B cell (primary cell): ENCODE measurements around the gene TYW1. TPM values are rescaled to one million over a fixed set of nuclear protein-coding genes. Genes with fewer than 3 reads are reported as not detected.
"Not testable (repeated sequence)": the region's sequence is repeated elsewhere in the genome, so short reads cannot be mapped to it uniquely, and the experiment has no call there.

Experiments used
- ATAC-seq: fragments of 200-7000 bp; cut with Tn5 transposase; one replicate; pipeline ENCODE4 v1.10.0; 2021; ENCODE audit warnings: low read depth, mild to moderate bottlenecking, moderate number of reproducible peaks, moderate library complexity
- CTCF ChIA-PET: fragments of 350-600 bp; sonication (Branson Sonifier 250); formaldehyde crosslinking; loops from one replicate; lab custom pipeline; 2021; ENCODE audit warnings: antibody characterized with exemption, inconsistent platforms; lab: Charles Lee
- POLR2A ChIA-PET: fragments of 350-600 bp; sonication (Branson Sonifier 250); formaldehyde crosslinking; loops from one replicate; lab custom pipeline; 2021; ENCODE audit warnings: antibody characterized with exemption; lab: Charles Lee
- DNase-seq: peaks from one replicate; pipeline ENCODE4 v3.0.0; 2013
- H2AFZ ChIP-seq: 2 replicates; pipeline ENCODE4 v1.6.1; 2012; ENCODE audit warnings: mild to moderate bottlenecking, low read depth, low read length; ENCODE audit not compliant: insufficient read depth, poor library complexity, severe bottlenecking
- H3K27ac ChIP-seq, 2 donors: 1 replicate in 1 of 2; 2 replicates in 1 of 2; pipeline ENCODE4 v1.5.1; 2012 to 2013; ENCODE audit warnings: low read length in 2 of 2, mild to moderate bottlenecking in 2 of 2, moderate library complexity in 1 of 2
- H3K27me3 ChIP-seq, 4 experiments: fragments of 200-600 bp in 1 of 4; sonication (generic) in 1 of 4; replicated peaks in 1 of 4; 1 replicate in 2 of 4; 2 replicates in 2 of 4; pipeline versions ENCODE4 v1.6.1 to v1.7.0; 2013 to 2016; ENCODE audit warnings: low read length in 3 of 4, mild to moderate bottlenecking in 2 of 4, mixed read lengths in 1 of 4, moderate library complexity in 1 of 4; ENCODE audit not compliant: insufficient read depth in 4 of 4, control insufficient read depth in 3 of 4; ENCODE audit errors: control extremely low read depth in 1 of 4
- H3K36me3 ChIP-seq, 2 experiments: replicated peaks in 1 of 2; 1 replicate in 1 of 2; 2 replicates in 1 of 2; pipeline versions ENCODE4 v1.6.1 to v1.7.1; 2013; ENCODE audit warnings: low read length in 1 of 2; ENCODE audit not compliant: insufficient read depth in 2 of 2, control insufficient read depth in 1 of 2; ENCODE audit errors: control extremely low read depth in 1 of 2, extremely low read depth in 1 of 2
- H3K4me1 ChIP-seq, 2 donors: fragments of 200-600 bp in 1 of 2; sonication (generic) in 1 of 2; 1 replicate in 1 of 2; 2 replicates in 1 of 2; pipeline versions ENCODE4 v1.5.1 to v1.6.1; 2013 to 2017; ENCODE audit warnings: low read length in 2 of 2; ENCODE audit not compliant: control insufficient read depth in 2 of 2, insufficient read depth in 2 of 2
- H3K4me2 ChIP-seq: replicated peaks from 2 replicates; pipeline ENCODE3; 2012; ENCODE audit warnings: mild to moderate bottlenecking, low read depth, low read length; ENCODE audit not compliant: poor library complexity, severe bottlenecking
- H3K4me3 ChIP-seq, 5 experiments: fragments of 200-600 bp in 1 of 5; sonication (generic) in 1 of 5; 1 replicate in 3 of 5; 2 replicates in 2 of 5; pipeline versions ENCODE4 v1.5.1 to v1.7.0; 2011 to 2016; ENCODE audit warnings: low read length in 4 of 5, mild to moderate bottlenecking in 4 of 5, low read depth in 2 of 5, control low read depth in 1 of 5, moderate library complexity in 1 of 5; ENCODE audit not compliant: insufficient read depth in 1 of 5; ENCODE audit errors: control extremely low read depth in 1 of 5, extremely low read depth in 1 of 5
- H3K79me2 ChIP-seq: fragments of 200-600 bp; sonication (generic); one replicate; pipeline ENCODE4 v1.6.0; 2016; ENCODE audit warnings: low read length; ENCODE audit not compliant: control insufficient read depth, insufficient read depth
- H3K9ac ChIP-seq: fragments of 200-600 bp; sonication (generic); 2 replicates; pipeline ENCODE4 v1.6.1; 2017; ENCODE audit warnings: mild to moderate bottlenecking, low read length, moderate library complexity
- H3K9me3 ChIP-seq, 3 donors: one replicate each; pipeline versions ENCODE4 v1.6.1 to v1.7.1; 2013; ENCODE audit warnings: low read length in 2 of 3; ENCODE audit not compliant: control insufficient read depth in 2 of 3, insufficient read depth in 1 of 3; ENCODE audit errors: control extremely low read depth in 1 of 3
- H4K20me1 ChIP-seq: 2 replicates; pipeline ENCODE4 v1.6.0; 2012; ENCODE audit warnings: mild to moderate bottlenecking, low read length; ENCODE audit not compliant: insufficient read depth, control insufficient read depth, poor library complexity, severe bottlenecking
- H3K27ac Mint-ChIP-seq: one replicate; pipeline ENCODE4 v1.8.0; 2021; ENCODE audit warnings: mixed read lengths
- H3K27me3 Mint-ChIP-seq: one replicate; pipeline ENCODE4 v1.8.0; 2021; ENCODE audit warnings: mixed read lengths
- H3K4me1 Mint-ChIP-seq: one replicate; pipeline ENCODE4 v1.8.0; 2021; ENCODE audit warnings: mixed read lengths
- H3K4me3 Mint-ChIP-seq: one replicate; pipeline ENCODE4 v1.8.0; 2021; ENCODE audit warnings: mixed read lengths
- H3K9me3 Mint-ChIP-seq: one replicate; pipeline ENCODE4 v1.8.0; 2022; ENCODE audit warnings: mixed read lengths; ENCODE audit not compliant: insufficient read depth
- EZH2 ChIP-seq: IDR thresholded peaks from 2 replicates; pipeline ENCODE4 v1.6.1; 2012; ENCODE audit warnings: borderline replicate concordance, low read depth, mild to moderate bottlenecking, moderate library complexity, low read length; ENCODE audit not compliant: insufficient read depth, poor library complexity, severe bottlenecking
- WGBS: methylation state at CpG from one replicate; pipeline ENCODE4 v1.1.5; 2013; ENCODE audit warnings: missing lambda C conversion rate; ENCODE audit not compliant: insufficient coverage; 5-methylcytosine and 5-hydroxymethylcytosine counted together
- intact Hi-C: fragments of 100-400 bp; cut with micrococcal nuclease; formaldehyde crosslinking; loops from one replicate; pipeline ENCODE4 v1.10.0; 2022
- polyA plus RNA-seq: library from polyadenylated mRNA; depleted of rRNA; stranded (reverse); fragments of >200 nt; gene quantifications from 2 replicates; pipeline ENCODE4 v1.2.3, GENCODE V29; 2012
- total RNA-seq, 2 donors: library from RNA; stranded (reverse); fragments of 120-200 nt in 1 of 2; gene quantifications; 1 replicate in 1 of 2; 2 replicates in 1 of 2; pipeline versions ENCODE4 v1.2.3 to v1.2.4, GENCODE V29; 2013 to 2022
- TF ChIP-seq, protein P1 (sequence below): fragments of 200-600 bp; IDR thresholded peaks from one replicate; pipeline ENCODE4 v1.8.0; 2022; ENCODE audit warnings: antibody characterized with exemption, mild to moderate bottlenecking

Gene TYW1
- total and polyA plus RNA-seq, 2 donors (not counting 1 experiment from before 2014, with no cell fraction given) = 9.4 to 33.6 TPM

DNA sequence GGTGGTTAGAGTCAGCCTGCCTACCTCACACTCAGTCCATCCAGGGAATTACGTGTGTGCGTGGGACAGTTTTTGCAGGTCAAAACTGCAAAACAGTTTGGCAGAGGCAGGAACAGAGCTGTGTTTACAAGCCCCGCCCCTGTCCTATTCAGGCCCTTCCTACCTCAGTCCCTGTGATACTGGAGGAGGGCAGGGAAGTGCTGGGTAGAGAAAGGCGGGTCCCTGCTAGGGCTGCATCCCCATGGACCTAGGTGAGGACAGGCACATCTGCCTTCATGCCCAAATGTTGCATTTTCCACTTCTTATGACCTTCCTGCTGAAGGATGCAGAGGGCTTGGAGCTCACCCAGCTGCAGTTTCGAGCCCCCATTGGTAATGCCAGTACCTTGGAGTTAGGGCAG is 26.3 kb upstream of the TYW1 start:
- H3K27me3 ChIP-seq = no peaks in the 10 kb centered on the region
- WGBS = 96% methylated on average over 4 of the region's 5 CpGs
- H3K36me3 ChIP-seq = no peaks in the 10 kb centered on the region
- ATAC-seq (no peak), DNase-seq (no peak)
- Mint-ChIP-seq H3K4me1 (no peaks in the 10 kb centered on the region), H3K9me3 (no peaks in the 10 kb centered on the region), H3K27me3 (no peaks in the 10 kb centered on the region), H3K4me3 (no peak overlapping the region), H3K27ac (no peak overlapping the region)
- H3K9ac ChIP-seq = no peak overlapping the region
- POLR2A ChIA-PET = no interaction called here
- CTCF ChIA-PET = no interaction called here
- no peak overlapping the region for H3K4me3 ChIP-seq
- no peak overlapping the region for H2AFZ ChIP-seq
- no peak overlapping the region for H3K27ac ChIP-seq
- H4K20me1 ChIP-seq = no peaks in the 10 kb centered on the region
- H3K4me2 ChIP-seq = no peak overlapping the region
- TF ChIP-seq, protein P1, sequence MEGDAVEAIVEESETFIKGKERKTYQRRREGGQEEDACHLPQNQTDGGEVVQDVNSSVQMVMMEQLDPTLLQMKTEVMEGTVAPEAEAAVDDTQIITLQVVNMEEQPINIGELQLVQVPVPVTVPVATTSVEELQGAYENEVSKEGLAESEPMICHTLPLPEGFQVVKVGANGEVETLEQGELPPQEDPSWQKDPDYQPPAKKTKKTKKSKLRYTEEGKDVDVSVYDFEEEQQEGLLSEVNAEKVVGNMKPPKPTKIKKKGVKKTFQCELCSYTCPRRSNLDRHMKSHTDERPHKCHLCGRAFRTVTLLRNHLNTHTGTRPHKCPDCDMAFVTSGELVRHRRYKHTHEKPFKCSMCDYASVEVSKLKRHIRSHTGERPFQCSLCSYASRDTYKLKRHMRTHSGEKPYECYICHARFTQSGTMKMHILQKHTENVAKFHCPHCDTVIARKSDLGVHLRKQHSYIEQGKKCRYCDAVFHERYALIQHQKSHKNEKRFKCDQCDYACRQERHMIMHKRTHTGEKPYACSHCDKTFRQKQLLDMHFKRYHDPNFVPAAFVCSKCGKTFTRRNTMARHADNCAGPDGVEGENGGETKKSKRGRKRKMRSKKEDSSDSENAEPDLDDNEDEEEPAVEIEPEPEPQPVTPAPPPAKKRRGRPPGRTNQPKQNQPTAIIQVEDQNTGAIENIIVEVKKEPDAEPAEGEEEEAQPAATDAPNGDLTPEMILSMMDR = no peak
- TF ChIP-seq EZH2 = no peak
- no peaks in the 10 kb centered on the region for H3K9me3 ChIP-seq
- no peaks in the 10 kb centered on the region for H3K4me1 ChIP-seq
- intact Hi-C loops = no loop called here
- H3K79me2 ChIP-seq = no peaks in the 10 kb centered on the region

DNA sequence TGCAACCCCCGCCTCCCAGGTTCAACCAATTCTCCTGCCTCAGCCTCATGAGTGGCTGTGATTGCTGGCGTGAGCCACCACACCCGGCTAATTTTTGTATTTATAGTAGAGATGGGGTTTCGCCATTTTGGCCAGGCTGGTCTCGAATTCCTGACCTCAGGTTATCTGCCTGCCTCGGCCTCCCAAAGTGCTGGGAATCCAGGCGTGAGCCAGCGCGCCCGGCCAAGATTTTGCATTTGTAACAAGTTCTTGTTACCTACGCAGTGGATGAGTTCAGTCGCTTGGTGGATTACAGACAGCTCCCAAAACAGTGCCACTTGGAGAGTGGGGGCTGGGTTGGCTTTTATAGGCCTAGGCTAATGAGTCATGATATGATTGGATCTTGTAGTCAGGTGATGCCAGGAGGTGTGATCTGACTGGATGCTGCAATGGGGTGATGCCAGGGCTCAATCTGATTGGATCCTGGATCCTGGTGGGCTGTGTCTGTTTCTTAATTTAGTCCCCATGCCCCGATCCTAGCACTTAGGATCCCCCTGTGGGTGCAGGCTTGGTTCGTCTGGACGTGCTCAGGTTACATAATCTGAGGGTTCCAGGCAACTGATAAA is 21.5 kb upstream of the TYW1 start:
- Histone ChIP-seq H3K4me3 (no peak overlapping the region), H3K4me1 (no peaks in the 10 kb centered on the region), H3K27ac (no peak overlapping the region), H3K36me3 (no peaks in the 10 kb centered on the region), H3K9me3 (peaks cover 0 to 16% (median 9%) of the 10 kb centered on the region in 3 donors), H3K79me2 (no peaks in the 10 kb centered on the region), H4K20me1 (no peaks in the 10 kb centered on the region), H2AFZ (no peak overlapping the region), H3K9ac (no peak overlapping the region), H3K4me2 (no peak overlapping the region), H3K27me3 (no peaks in the 10 kb centered on the region)
- DNase-seq = no peak
- Mint-ChIP-seq H3K4me3 (no peak overlapping the region), H3K27ac (no peak overlapping the region), H3K9me3 (peaks cover 5% of the 10 kb centered on the region), H3K4me1 (no peaks in the 10 kb centered on the region), H3K27me3 (no peaks in the 10 kb centered on the region)
- POLR2A ChIA-PET = no interaction called here
- intact Hi-C loops = no loop called here
- no peak for TF ChIP-seq EZH2
- TF ChIP-seq, protein P1 = no peak
- CTCF ChIA-PET = no interaction called here
- no peak for ATAC-seq
- 97% methylated on average over 12 of the region's 15 CpGs for WGBS

DNA sequence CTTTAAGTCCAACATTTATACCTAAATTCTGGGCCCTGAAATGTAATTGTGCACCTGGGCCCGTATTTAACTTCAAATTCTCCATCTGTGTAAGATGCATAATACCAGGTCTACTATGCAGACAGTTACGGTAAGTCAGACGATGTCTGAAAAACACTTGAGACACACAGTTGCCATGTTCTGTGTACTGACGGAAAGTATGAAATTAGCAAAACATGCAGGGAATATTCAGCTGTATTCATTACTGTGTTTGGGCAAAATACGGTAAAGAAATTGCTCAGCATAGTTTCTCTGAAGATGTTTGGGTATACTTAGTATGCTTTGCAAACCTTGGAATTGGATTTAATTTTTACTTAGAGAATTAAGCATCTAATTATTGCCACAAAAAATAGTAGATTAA is 18.3 kb upstream of the TYW1 start:
- whole genome bisulfite sequencing = no CpG with 5 or more reads among the region's 5 CpGs

More for the DNA sequence above, 18.3 kb upstream of the TYW1 start:
- H3K36me3 ChIP-seq, CTCF ChIA-PET, ATAC-seq, H4K20me1 ChIP-seq, H3K9me3 Mint-ChIP-seq, H3K4me2 ChIP-seq, H3K4me3 Mint-ChIP-seq, H3K4me1 ChIP-seq, H2AFZ ChIP-seq, H3K27me3 Mint-ChIP-seq, H3K27me3 ChIP-seq, intact Hi-C loops, POLR2A ChIA-PET, DNase-seq, H3K27ac ChIP-seq, H3K9ac ChIP-seq, H3K27ac Mint-ChIP-seq, H3K79me2 ChIP-seq, H3K4me1 Mint-ChIP-seq, H3K4me3 ChIP-seq: not testable (repeated sequence)
- H3K9me3 ChIP-seq = peaks cover 1 to 31% (median 17%) of the 10 kb centered on the region in 3 donors
